Stimulated activated CD4-positive, alpha-beta T cell treated with anti-CD3 and anti-CD28 coated beads, Interleukin-15, amount 100 ng/mL, for 24 hours (primary cell): ENCODE results near the gene IL1RAPL2.

ENCODE experiments used
- DNase-seq: peaks from one replicate; pipeline ENCODE4 v3.0.0-alpha.2; 2020

Gene IL1RAPL2

DNA sequence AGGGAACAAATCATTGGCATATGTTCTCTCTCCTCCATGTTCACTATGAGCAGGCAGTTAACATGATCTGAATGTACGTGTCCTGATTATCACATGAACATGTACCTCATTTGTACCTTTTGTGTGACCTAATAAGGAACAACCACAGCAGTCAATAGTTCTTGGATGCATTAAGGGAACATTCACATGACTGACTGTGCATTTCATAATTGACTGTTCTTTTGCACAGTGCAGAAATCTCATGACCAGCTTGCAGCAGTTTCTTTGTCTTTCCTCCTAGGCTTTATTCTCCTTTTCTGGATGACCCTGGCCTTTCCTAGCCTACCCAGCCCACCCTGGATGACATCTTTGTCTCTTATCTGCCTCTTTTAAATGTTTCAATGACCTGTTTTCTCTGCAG lies 711.1 kb downstream of the IL1RAPL2 start:
- no peak for DNase-seq

DNA sequence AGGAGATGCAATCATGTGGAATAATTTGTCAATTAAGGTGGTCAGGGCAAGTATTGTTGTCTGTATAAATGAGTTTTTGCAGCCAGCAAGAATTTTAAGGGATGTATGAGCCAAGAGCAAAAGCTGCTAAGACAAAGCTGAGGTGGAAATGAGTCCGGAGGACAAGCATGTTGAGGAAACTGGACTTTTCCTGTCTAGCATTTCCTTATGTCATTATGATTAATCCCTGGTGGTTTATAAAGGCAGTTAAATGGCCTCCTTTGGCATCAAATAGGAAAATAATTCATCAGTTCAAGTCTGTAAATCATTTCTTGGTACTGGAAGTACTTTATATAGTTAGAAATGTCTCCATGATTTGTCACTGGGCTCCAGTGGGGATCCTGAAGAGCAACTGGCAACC lies 716.1 kb downstream of the IL1RAPL2 start:
- no peak for DNase-seq

DNA sequence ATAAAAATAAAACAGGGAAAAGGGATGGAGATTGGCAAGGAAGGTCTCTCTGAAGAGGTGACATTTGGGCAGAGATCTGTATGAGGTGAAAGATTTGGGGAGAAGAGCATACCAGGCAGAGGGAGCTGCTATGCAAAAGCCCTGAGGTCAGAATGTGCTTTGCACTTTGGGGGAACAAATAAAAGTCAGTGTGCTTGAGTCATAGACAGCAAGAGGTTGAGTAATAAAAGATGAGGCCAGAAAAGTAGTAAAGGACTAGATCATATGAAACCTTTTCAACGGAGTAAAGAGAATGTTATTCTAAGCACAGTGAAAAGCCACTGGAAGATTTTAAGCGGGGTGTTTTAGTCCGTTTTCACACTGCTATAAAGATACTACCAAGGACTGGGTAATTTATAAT lies 731.0 kb downstream of the IL1RAPL2 start:
- no peak for DNase-seq

DNA sequence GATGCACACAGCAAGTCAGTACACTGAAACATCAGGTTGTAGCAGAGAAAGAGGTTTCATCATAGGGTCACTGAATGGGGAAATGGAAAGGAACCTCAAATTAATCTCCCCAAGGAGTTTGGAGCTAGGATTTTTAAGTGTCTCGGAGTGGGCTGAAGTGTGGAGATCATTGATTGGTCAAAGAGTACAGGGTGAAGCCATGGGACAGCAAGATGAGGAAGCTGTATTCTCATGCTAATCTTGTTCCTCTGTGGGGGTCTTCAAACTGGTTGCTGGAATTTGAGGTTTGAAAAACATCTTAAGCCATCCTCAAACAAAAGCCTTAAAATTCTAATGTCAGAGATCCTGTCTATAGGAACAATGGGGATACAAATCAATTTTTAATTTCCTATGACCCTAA lies 733.3 kb downstream of the IL1RAPL2 start:
- DNase-seq = no peak

DNA sequence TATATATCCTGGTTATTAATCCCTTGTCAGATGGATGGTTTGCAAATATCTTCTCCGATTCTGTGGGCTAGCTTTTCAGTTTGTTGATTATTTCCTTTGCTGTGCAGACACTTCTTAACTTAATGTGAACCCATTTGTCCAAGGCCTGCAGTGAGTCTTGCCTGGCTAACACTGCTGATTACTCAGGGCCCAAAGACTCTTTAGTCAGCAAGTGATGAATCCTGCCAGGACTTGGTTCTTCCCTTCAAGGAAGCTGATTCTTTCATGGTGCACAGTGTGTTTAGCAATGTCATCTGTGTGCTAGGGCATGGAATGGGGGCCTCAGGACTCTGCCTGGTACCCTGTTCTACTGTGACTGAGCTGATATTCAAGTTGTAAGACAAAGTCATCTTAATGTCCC lies 736.2 kb downstream of the IL1RAPL2 start:
- no peak for DNase-seq

DNA sequence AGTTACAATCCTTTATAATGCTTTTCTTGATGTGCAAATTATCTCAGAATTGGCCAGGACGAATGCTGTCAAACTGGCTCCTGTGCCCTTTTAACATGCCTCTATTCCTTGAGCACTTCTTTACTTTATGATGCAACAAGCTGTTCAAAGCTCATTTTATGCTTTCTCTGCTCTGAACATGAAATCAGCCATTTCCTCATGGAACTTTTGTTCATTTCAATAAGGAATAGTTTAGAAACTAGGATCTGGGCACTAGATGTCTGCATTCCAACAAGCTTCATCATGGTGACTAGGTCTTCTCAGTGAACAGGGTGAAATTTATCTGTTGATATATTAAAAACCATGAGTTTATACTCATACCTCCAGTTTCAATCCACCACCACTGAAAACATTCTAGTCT lies 741.8 kb downstream of the IL1RAPL2 start:
- DNase-seq = no peak

DNA sequence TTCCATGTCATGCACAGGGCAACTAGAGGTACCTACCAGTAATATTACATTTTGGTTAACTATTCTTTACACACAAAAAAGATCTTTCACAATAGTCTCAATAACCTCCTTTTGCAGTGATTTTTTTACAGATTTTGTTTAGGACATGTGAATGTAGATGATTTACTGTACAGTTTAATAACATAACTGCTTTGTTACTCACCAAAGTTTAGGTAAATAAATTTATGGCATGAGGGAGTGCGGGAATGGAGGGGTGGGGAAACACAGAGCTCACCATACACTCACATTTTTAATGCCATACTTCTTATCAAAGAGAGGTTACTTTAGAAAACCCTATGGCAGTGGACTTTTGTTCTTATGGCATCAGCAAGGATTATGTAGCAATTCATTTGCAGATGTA lies 747.6 kb downstream of the IL1RAPL2 start:
- DNase-seq = no peak

DNA sequence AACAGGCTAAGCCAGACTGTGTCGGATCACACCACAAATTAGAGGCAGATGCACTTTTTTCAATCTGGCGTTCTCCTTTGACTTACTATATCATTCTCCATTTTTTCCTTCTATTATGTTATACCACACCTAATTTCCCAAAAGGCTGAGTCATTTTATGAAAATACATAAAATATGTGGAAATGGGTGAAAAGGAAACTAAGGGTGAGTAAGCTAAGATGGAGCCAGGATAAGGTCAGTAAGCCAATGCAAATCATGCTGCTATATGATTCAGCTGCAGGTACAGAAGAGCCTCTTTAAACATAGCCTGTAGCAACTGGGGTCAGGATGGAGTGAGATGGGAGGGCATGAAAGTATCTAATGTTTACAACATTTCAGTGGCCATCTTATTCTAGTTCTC lies 748.5 kb downstream of the IL1RAPL2 start:
- no peak for DNase-seq

DNA sequence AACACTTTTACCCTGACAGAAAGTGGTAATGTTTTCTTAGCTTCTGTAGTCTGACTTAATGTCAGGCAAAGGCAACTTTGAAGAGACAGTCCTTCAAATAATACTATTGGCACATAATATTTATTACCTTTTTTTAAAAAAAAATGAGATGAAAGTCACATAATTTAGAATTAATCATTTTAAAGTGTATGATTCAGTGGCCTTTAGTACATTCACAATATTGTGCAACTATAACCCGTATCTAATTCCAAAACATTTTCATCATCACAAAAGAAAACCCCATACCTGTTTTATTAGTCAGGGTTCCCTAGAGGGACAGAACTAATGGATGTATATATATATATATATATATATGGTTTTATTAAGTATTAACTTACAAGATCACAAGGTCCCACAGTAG lies 749.2 kb downstream of the IL1RAPL2 start:
- DNase-seq = no peak

DNA sequence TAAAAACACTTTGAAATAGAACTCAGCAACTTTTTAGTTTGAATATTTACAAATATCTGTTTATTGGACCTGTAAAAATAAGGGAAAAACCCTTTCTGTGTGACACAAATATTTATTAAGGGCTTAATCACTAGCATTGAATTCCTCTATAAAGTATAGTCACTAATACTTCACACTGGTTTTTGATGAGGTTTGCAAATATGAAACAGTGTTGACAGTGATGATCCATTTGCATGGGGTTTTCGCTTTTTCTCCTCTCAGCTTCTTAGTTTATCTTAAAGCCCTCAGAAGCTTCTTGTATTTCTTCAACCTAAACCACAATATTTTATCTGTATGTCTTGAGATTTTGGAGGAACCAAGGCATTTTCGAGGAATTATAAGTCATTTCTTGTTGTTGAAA lies 751.1 kb downstream of the IL1RAPL2 start:
- DNase-seq = no peak

DNA sequence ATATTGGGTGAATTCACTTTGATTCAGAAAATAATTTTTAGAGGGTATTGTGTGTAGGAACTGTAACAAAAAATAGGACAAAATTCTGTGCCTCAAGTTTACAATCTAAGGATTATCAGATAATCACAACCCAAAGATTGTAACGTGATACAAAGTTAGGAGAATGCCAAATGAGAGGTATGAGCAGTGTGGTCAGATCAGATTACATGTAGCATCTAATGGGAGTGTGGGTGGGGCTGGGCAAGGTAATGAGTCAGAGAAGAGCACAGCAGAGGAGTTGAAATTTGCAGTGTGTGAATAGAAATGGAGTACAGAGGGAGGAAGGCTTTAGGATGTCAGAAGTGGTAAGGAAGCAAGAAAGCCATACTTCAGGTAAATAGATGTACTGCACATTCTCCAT lies 757.9 kb downstream of the IL1RAPL2 start:
- DNase-seq = no peak

DNA sequence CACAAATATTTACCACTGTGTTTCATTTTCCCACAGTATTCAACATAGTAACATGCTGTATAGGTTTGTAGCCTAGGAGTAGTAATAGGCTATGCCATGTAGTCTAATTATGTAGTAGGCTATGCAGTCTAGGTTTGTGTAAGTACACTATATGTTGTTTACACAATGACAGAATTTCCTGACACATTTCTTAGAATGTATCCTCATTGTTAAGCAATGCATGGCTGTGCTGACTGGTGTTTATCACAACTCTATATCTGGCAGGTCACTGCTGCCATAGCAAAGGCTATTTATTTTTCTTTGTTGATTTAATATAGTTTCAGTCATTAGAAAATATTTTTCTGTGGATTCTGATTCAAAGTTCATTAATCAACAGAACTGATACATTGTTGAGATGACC lies 762.8 kb downstream of the IL1RAPL2 start:
- no peak for DNase-seq

DNA sequence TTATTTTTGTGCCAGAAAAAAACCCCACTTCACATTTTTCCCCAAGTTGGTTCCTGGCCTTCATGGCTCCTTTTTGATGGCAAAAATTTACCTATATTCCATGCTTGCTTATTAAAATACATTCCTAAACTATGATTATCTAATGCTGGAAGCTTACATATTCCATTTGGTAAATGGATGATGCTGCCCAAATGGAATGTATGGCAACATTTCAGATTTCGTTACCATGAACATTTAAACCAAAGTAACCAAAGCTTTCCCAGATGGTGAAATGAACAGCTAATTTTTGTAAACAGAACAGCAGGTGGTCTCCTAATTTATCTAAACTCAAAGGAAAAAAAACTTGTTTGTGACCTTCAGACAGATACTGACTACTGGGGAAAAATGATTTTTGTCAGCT lies 765.2 kb downstream of the IL1RAPL2 start:
- DNase-seq = no peak

DNA sequence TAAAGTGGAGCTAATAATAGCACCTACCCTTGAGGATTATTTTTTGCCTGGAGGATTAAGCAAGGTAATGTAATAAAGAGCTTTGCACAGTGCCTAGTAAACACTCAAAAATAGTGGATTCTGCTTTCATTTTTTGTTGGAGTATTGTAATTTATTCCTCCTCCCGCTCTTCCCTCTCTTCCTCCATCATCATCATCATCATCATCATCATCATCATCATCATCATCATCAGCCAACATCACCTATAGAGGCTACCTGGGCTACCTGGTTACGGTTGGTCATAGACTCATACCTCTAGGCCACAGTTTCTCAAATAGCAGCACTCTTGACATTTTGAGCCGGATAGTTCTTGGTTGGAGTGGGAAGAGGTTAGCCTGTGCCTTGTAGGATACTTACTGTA lies 781.4 kb downstream of the IL1RAPL2 start:
- DNase-seq = no peak

DNA sequence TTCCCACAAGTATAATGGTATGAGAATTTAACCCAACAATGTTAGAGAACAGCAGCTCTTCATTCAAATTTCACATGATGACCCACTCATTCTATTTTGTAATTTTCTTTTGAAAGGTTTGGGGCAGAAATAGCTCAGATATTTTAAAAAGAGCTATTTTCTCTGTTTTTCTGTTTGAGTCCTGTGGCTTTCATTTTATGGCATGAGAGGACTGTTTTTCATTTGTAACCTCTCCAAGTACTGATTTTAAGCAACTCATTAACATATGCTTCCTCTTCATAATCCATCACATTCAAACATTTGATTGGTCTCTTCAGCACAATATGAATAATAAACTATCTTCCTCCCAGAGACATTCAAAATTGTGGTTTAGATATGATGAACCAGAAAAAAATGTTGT lies 783.5 kb downstream of the IL1RAPL2 start:
- no peak for DNase-seq

DNA sequence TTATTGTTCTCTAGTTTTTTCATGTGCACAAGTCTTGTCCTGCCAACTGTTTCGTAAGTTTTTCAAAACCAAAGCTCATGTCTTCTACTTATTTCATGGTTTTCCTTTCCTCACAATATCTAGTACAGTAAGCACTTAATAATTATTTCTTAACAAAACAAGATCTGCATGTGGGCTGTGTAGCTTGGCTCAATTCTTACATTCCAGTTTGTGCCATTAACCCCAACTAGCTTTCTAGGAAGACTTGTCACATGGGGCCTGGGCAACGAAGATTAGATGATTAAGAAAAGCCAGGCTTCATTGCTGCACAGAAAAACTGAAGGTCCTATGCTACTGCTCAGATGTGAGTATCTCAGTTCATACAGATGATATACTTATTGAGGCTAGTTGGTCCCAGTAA lies 809.8 kb downstream of the IL1RAPL2 start:
- no peak for DNase-seq

DNA sequence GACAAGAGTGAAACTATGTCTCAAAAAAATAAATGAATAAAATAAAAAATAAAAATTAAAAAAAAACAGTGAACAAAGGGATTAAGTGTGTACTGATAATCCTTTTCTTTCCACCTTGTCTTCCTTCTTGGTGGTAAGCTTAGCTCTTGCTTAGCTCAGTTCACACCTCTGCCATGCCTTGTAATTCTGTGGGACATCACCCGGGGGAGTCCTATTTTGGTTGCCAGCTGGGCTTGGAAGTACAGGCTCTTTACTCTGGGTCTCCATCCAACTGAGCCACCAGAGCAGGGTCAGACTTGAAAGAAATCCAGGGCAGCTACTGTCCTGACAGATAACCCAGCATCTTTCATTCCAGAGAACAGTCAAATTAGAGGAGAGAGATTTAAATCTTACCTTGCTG lies 858.7 kb downstream of the IL1RAPL2 start:
- no peak for DNase-seq

DNA sequence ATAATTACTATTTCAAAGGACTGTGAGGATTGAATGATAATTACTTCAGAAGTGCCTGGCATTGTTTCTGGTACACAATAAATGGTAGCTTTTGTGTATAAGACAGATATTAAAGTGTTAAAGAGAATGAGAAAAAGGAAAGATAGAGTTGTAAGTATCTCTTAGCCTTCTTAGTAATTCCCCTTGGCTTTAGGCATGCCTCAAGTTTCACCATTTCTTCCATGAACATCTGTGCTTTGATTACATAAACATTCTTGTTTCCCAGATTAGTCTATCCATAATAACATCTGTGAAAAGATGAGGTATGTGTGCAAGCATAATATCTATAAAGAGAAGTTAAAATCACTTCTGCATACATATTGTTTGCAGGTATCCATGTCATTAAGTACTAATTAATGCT lies 885.4 kb downstream of the IL1RAPL2 start:
- DNase-seq = no peak

DNA sequence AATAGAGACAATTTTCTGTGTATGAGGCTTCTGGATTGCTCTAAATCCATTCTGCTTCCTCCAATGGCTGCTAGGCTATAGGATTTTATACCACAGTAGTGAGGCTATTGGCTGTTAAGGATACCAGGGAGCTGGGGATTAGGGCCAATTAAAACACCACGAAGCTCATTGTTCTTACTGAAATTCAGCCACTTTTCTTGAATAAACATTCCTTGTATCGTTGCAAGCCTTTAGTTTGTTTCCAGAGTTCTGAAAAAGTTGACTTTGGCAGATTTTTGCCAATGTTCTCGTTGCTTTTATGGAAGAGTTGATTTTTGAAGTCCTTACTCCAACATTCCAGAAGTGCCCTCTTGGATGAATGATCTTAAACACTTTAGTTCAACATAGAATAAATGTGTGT lies 892.8 kb downstream of the IL1RAPL2 start:
- DNase-seq = no peak

DNA sequence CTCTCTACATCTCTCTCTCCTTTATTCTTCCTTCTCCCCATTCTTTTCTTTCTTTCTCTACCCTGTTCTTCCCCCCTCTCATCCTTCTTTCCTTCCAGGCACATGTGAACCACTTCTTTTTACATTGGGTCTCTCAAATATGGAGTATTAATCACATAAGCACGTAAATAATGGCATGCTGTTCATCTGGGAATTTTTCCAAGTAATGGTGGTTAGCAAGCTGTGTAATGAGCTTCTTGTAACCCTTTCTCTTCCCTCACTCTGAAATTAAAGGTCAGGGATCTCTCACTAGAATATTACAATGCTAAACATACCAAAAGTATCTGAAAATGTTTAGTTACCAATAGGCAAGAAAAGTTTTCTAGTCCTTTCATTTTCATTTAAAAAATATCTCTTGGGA lies 894.4 kb downstream of the IL1RAPL2 start:
- DNase-seq = no peak

DNA sequence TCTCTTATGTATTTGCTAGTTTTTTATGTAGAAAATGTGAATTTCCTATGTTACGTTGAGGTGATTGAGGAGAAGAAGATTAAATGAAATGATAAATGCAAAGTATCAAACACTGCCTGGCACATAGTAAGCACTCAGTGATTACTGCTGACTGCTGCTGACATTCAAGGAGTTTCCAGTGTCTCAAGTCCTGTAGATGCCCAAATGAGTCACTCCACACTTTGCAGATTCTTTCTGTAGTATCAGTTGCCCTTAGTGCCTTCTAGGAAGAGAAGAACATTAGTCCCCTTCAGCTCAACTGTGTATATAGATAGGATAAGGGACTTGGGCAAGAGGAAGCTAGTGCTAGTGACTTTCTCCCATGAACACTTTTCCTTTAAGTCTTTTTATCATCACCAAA lies 895.0 kb downstream of the IL1RAPL2 start:
- DNase-seq = no peak

DNA sequence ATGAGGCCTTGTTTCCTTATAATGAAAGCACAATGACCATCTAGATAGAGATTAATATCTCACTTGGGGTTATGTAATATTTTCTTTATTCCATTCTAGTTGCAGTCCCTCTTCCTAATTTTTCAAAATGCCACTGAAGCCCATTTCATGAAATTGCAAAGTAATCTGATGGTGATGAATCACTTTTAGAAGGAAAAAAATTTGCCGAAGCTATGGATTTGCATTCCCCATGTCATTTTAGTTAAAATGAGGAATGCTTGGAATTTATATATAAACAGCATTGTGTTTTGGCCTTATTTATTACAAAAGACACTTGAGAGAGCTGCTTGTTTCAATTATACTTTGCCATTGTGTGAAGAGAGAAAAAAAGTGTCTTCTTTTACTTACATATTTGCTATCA lies 896.2 kb downstream of the IL1RAPL2 start:
- DNase-seq = no peak

DNA sequence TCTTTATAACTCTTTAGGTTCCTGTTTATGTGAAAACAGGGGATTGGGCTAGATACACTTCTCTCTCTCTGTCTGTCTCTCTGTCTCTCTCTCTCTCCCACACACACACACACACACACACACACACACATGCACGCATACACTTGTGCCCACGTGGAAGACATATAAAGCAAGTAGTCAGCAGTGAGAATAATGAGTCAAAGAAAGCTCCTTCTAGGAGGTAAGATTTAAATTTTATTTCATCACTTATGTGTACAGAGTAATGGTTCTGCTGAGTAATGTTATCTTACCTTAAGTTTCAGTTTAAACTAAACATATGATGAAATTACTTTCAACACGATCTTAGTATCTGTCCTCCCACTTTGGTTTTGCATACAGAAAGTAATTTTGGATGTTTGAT lies 897.5 kb downstream of the IL1RAPL2 start:
- DNase-seq = no peak

DNA sequence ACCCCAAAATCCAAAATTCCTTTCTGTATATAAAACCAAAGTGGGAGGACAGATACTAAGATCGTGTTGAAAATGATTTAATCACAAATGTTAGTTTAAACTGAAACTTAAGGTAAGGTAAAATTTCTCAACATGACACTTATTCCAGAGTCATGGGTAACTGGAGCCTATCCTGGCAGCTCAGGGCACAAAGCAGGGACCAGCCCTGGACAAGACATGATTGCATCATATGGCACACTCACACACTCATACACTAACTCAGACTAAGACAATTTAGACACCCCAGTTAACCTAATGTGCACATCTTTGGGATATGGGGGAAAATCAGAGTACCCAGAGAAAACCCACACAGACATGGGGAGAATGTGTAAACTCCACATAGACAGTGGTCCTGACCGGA lies 898.6 kb downstream of the IL1RAPL2 start:
- no peak for DNase-seq

DNA sequence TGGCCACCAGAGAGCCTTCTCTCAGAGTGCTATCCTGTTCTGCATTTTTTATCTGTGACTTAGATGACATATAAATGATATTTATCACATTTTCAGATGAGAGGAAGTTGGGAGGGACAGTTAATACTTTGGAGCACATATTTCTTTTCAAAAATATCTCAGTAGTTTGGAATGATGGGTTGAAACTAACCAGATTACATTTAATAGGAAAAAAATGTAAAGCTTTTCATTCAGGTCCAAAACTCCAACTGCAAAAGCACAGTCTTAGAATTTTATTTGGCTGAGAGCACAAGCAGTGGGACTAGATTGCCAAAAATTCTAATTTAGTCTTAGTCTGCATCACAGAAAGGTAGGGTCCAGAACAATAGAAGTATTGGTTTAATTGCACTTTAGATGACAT lies 902.7 kb downstream of the IL1RAPL2 start:
- DNase-seq = no peak

DNA sequence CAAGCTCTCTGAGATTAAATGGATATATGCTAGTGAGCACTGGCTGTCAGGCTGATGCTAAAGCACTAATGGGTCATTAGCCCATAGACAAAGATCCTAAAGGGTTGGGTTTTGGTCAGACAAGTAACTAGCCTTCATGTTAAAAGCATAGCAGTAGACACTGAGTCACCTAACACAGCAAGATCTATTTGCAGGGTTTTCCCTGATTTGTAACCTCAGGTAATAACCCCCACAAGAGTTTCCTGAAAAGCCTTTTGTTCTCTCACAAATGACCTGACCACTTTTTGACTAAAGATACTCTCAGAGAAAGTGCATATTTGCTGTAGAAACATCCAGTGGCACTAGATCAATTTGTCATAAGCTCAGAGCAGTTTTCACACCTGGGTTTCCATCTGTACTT lies 905.6 kb downstream of the IL1RAPL2 start:
- DNase-seq = no peak
